Naive B cell (primary cell): ENCODE measurements around the gene RALB. TPM values are rescaled to one million over a fixed set of nuclear protein-coding genes. Genes with fewer than 3 reads are reported as not detected.

Experiments
- ATAC-seq, 2 donors: fragments of 150-1000 bp; cut with Tn5 transposase; 2 replicates each; pipeline ENCODE4 v1.10.0; 2021; ENCODE audit warnings: low read depth in 2 of 2, mild to moderate bottlenecking in 2 of 2, moderate library complexity in 2 of 2
- DNase-seq: peaks from one replicate; pipeline ENCODE4 v3.0.0; 2022
- H3K27ac Mint-ChIP-seq, 6 donors: one replicate each; pipeline ENCODE4 v1.8.0; 2020 to 2022; ENCODE audit warnings: mild to moderate bottlenecking in 6 of 6, mixed read lengths in 6 of 6, moderate library complexity in 5 of 6, inconsistent platforms in 2 of 6
- H3K27me3 Mint-ChIP-seq, 3 donors: one replicate each; pipeline ENCODE4 v1.8.0; 2021 to 2022; ENCODE audit warnings: mixed read lengths in 3 of 3, mild to moderate bottlenecking in 1 of 3
- H3K36me3 Mint-ChIP-seq, 2 donors: one replicate each; pipeline ENCODE4 v1.8.0; 2020 to 2022; ENCODE audit warnings: mixed read lengths in 2 of 2, inconsistent platforms in 1 of 2, mild to moderate bottlenecking in 1 of 2
- H3K4me1 Mint-ChIP-seq, 3 donors: one replicate each; pipeline ENCODE4 v1.8.0; 2020 to 2022; ENCODE audit warnings: mixed read lengths in 3 of 3, inconsistent platforms in 1 of 3, mild to moderate bottlenecking in 1 of 3, moderate library complexity in 1 of 3
- H3K4me3 Mint-ChIP-seq, 8 donors: one replicate each; pipeline ENCODE4 v1.8.0; 2020 to 2022; ENCODE audit warnings: mild to moderate bottlenecking in 8 of 8, mixed read lengths in 8 of 8, moderate library complexity in 8 of 8, inconsistent platforms in 2 of 8
- H3K9me3 Mint-ChIP-seq, 7 donors: one replicate each; pipeline ENCODE4 v1.8.0; 2020 to 2022; ENCODE audit warnings: mixed read lengths in 7 of 7, mild to moderate bottlenecking in 5 of 7, inconsistent platforms in 2 of 7, moderate library complexity in 1 of 7
- polyA plus RNA-seq, 6 donors: library from polyadenylated mRNA; unstranded; fragments of 300-500 nt; fragmentation: Illumina TruSeq; gene quantifications; one replicate each; pipeline ENCODE4 v1.2.3, GENCODE V29; 2021; ENCODE audit warnings: low read depth in 6 of 6

Gene RALB
- polyA plus RNA-seq, 6 donors from 2014 or later: 84.0 to 121 (median 97.0) TPM

DNA sequence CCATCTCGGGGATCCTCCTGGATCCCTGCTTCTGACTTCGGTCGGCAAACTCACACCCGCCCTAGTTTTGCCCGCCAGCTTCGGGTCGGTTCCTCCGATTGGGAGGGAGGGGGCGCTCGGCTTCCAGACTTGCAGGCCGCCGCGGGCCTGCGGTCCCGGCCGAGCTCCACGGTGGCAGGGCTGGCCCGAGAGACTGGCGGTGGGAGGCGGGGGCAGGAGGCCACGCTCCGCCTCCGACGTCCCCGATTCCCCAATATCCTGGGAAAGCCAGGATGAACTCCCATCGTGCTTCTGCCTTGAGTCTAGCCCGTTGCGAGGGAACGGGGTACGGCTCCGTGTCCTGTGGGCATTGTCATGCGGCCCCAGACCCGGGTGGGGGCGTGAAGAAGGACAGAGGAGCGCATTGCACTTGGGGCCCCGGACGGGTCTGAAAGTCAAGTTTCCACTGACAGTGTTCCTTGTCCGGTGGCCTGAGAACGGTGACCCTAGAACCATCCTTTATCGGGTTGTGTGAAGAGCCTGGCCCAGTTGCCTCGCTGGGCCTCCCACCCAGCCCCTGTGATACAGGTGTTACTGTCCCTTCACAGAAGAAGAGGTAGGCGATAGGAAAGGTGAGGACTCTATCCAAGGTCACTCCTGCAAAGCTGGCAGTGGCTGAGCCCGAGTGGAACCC lies 90.9 kb downstream of the RALB start:
- DNase-seq (peak; percentile 41), ATAC-seq (peak; percentile 51 to 55)
- H3K27me3 Mint-ChIP-seq: peaks cover 53 to 68% (median 55%) of the 10 kb centered on the region in 3 donors
- H3K36me3 Mint-ChIP-seq: no peaks in the 10 kb centered on the region
- H3K4me1 Mint-ChIP-seq: peaks cover 16 to 28% (median 25%) of the 10 kb centered on the region in 3 donors
- H3K27ac Mint-ChIP-seq: no peak overlapping the region
- peak overlapping the region; percentile 69 to 82 (median 78) for H3K4me3 Mint-ChIP-seq
- no peaks in the 10 kb centered on the region for H3K9me3 Mint-ChIP-seq

Other genes with a start within 250 kb of the RALB start
- gene EPB41L5, start 239.8 kb upstream of the RALB start, polyA plus RNA-seq: 10 to 100 TPM in 1 of 6 donors, 1 to 10 TPM in 5; 5.8 to 10.2 (median 7.8) TPM
- gene TMEM185B, start 29.5 kb upstream of the RALB start, polyA plus RNA-seq: 10 to 100 TPM; 24.8 to 43.0 (median 34.8) TPM
- gene INHBB, start 93.3 kb downstream of the RALB start, polyA plus RNA-seq: under 1 TPM in 1 of 6 donors, not detected in 5; 0.09 TPM